OCI-LY7 (cell line): ENCODE measurements around the gene ESYT2.

Experiments used
- CTCF ChIP-seq: fragments of 200-600 bp; sonication (generic); conservative IDR thresholded peaks from 2 replicates; pipeline ENCODE4 v1.5.1; 2014; ENCODE audit warnings: mild to moderate bottlenecking, antibody characterized with exemption, low read length, moderate library complexity, mixed read lengths
- EZH2phosphoT487 ChIP-seq: fragments of 200-600 bp; sonication (generic); IDR thresholded peaks from 2 replicates; pipeline ENCODE4 v1.6.1; 2018; ENCODE audit warnings: low read depth, borderline replicate concordance, mild to moderate bottlenecking, mixed run types, antibody characterized with exemption, low read length, moderate library complexity, mixed read lengths

- no peak for TF ChIP-seq CTCF
- no peak for TF ChIP-seq EZH2phosphoT487
Measured at GRCh38 chr7:158695056-158695455, 134.3 kb downstream of the ESYT2 start.
